Mesenteric fat pad (tissue), 1 donor: ENCODE results near the gene HACD2. TPM values are rescaled to one million over a fixed set of nuclear protein-coding genes. Genes with fewer than 3 reads are reported as not detected.

Experiments used
- DNase-seq: peaks from one replicate; pipeline ENCODE4 v3.0.0-alpha.2; 2020; ENCODE audit warnings: low spot score
- total RNA-seq: library from RNA; stranded (reverse); fragmentation: NEBNext Ultra II Directional; extraction: Animal tissue kit (Norgen Biotek cat#: 25700); gene quantifications from one replicate; pipeline ENCODE4 v1.2.1, GENCODE V29; 2021
- donor health status: DM: yes; HTN: yes; CAD: no.

HACD2 gene
- total RNA-seq, 1 donor from 2014 or later = 39.0 TPM

DNA sequence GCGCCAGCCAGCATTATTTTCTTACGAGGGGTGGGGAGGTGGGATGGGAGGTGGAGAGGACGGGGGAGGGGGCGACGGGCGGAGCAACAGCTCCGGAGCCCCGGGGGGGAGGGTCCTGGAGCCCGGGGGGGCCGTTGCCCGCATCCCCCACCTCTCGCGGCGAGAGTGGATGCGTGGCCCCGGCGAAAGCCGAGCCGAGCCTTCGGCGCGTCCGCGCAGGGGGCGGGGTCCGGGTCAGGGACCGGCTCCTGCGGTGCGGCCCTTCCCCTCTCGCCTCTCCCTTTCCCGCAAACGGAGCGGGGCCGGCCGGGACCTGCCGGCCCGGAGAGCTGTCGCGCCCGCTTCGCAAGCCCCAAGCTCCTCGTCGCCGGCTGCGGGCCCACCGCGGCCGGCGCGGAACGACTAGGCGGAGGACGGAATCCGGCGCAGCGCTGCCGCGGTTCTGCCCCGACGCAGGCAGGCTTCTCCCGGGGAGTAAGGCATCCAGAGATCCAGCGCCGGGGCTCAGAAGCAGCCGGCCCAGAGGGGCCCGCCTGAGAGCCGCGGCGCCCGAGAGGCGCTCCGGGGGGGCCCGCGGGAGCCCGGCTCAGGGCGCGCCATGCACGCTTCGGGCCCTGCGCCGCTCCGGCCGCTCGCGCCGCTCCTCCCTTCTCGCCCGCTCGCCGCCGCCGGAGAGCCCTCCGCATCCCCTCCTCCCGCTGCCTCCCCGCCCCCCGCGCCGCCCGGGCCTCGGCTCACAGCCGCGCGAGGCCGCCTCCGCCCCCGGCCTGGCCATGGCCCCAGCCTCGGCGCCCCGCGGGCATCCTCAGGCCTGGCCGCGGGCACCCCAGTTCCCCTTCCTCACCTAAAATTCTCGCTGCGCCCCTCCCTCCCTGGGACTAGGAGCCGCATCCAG lies 135.5 kb downstream of the HACD2 start:
- no peak for DNase-seq

DNA sequence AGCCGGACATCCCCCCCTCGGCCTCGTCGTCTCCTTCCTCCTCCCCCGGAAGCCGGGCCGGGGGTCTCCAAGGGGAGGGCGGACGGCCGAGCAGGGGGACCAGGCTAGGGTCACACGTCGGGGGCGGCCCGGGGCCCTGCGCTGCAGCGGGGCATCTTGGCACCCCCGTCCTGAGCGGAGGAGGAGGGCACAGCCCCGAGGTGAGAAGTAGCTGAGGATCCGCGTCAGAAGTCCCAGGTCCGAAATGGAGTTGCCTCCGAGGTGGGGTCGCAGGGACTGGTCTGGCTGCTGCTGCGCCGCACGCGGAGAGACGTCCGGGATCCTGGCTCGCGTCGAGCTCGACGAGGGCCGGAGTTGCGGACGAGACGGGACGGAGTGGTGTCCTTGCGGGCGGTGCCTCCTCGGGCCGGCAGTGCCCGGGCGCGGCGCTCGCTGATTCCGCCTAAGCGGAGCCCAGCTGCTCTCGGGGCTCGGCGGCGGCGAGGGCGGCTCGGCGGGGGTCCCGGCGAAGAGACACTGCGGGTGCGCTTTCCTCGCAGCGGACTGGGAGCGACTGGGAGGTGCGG lies 136.2 kb downstream of the HACD2 start, which contains the start of gene ADCY5:
Gene ADCY5 (minus strand): TSS at position 555 of the 566 bp plus-strand sequence. CDS start 545 bp downstream, at position 10.
- DNase-seq = no peak

DNA sequence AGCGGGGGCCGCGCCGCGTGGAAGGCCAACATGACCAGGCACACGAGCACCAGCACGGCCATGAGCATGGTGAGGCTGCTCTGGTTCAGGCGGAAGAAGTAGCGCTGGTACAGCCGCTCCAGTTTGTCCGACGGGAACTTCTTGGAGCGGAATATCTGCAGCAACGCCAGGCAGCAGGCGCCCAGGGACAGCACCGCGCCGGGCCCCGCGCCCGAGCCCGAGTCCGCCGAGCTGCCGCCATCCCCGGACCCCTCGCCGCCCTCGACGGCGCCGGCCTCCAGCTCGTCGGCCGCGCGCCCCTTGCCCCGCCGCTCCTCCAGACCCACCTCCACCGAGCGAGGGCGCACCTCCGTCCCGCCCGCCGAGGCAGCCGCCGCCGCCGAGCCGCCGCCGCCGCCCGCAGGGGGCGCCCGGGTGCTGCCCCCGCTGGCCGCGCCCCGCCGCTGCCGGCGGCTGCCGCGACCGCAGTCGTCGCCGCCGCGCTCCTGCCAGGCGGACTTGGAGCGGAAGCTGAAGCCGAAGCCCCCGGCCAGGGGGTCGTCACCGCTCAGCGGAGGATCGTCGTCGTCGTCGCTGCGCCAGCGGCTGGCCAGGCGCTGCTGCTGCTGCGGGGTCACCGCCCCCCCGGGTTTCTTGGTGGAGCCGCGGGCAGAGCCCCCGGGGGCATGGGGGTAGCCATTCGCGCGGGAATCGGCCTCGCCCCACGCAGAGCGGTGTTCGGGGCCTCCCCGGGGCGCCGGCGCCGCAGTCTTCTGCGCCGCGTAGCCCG lies 136.9 kb downstream of the HACD2 start:
- no peak for DNase-seq

DNA sequence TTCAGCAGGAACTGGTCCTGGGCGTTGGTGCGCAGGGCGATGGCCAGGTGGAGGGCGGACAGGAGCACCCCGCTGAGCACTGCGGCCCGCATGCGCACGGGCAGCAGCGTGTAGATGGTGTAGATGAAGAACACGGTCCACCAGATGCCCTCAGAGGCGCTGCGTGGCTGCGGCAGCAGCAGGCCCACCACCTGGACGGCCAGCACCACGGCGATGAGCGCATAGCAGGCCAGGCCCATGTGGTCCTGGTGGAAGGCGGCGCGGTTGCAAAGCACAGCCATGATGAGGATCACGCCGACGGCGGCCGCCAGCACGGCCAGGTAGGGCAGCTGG lies 137.5 kb downstream of the HACD2 start:
- DNase-seq = no peak

DNA sequence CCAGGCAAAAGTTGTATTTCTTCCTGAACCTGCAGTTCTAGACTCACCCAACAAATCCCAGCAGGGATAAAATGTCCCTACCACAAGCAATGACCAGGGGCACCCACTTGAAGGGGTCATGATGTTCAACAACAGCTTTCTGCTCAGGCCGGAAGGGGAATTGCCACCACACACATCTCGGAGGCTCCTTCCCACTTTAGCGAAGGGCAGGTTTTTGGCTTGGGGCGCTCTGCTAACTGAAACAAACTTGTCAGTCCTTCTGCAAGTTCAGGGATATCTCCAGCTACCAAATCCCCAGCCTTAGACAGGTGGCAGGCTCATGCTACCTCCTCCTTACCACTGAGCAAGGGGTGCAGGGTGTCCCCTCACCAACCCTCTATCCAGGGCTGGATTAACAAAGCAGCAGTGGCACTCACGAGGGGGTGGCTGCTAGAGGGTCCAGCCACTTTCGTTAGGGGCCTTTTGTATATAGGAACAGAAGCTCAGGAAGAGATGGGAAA lies 138.2 kb downstream of the HACD2 start:
- DNase-seq = no peak

DNA sequence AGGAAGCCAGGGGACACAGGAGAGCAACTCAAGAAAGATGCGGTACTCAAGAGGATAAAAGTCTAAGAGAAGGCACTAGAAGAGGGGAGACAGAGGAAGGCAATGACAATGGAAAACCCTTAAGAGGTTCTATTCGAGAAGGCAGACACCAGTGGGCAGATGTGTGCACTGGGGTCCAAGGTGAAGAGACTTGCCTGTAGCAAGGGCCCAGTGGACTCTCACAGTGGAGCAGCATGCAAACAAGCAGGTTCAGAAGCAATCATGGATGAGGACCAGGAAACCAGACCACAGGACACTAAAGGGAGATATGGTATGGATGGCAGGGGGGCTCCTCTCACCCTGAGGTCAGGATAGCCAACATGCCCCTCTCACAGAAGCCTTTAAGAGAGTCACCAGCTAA lies 138.6 kb downstream of the HACD2 start:
- DNase-seq = no peak

DNA sequence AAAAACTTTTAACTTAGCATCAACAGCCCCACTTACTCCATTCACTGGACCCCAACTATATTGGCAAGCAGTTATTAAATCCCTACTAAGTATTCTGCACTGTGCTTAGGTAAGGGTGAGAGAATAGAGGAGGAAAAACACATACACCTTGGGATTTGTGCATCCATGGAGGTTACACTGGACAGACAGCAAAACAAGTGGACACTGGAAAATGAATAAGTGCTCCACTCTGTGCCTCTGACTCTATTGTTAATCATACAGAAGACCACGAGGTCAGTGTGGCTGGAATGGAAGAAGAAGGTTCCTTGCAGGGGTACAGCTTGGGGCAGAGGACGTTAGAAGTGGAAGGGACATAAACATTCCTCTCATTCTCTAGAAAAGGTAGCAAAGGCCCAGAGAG lies 139.2 kb downstream of the HACD2 start:
- DNase-seq = no peak

DNA sequence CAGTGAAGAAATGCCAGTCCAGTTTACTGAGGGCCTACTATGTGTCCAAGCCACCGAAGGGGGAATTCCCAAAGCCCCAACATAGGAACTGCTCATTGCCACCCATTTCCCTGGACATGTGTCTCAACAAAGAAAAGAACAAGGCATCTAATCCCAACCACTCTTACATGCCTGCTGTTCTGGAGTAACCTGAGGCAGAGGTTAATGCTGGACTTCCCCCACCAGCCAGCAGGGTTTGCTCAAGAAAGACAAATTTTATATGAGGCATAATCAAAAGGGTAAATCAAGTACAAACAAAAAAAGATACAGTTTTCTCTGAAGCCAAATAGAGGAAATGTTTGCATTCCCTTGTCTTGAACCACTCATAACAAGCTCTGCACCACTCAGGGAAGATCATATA lies 140.1 kb downstream of the HACD2 start:
- DNase-seq = no peak

DNA sequence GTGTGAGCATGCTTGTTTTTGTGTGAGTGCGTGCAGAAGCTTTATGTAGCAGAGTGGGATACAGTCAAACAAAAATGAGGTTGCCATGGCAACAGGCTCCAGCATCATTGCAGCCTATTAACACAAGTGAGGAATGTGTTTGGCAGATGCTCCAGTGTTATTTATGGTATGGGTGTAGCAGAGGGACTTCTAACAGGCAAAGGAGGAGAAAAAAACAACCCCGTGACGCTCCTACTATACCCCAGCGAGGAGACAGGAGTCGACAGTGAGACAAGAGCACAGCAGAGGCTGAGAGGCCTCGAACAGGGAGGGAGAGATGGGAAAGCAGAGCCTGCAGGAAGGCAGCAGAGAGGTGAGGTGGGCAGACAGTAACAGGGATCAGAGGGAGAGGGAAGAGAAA lies 140.8 kb downstream of the HACD2 start:
- no peak for DNase-seq

DNA sequence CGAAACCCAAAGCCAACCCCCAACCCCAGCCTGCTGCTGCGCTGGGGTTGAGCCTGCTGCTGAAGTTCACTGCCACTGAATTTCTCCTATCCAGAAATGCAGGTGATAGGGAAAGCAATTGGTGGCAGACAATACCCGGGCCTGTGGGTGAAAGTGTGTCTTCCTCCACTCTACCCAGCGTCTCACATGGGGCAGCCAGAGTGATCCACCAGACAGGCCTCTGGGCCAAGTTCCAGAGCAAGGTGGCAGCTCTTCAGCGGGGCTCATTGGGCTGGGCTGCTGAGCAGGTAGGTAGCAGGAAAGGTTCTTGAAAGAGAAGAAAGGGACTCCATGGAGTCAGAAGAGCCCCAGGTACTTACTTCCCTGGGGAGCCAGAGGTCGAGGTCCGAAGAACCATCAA lies 141.9 kb downstream of the HACD2 start:
- no peak for DNase-seq

DNA sequence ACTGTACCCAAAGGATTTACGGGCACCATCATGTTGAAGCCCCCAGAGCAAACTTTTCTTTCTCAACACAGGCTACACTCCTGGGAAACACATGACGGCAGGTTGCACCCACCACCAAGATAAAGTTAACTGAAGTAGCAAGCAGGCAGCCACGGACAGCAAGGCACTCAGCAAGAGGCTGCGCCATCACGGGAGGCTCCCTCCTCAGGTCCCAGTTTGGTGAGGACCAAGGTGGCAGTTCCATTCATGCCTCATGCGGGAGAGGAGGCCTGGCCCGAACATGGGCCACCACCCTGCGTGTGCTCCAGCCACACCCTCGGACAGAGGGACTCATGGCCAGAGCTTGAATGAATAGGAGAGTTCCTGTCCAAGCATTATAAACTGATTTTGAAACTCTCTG lies 142.7 kb downstream of the HACD2 start:
- no peak for DNase-seq

Other genes with a start within 250 kb of the HACD2 start
- 107 TPM for gene ADCY5, start 136.0 kb downstream of the HACD2 start, total RNA-seq